ENCODE data around the gene RNF180.

Gene RNF180

DNA sequence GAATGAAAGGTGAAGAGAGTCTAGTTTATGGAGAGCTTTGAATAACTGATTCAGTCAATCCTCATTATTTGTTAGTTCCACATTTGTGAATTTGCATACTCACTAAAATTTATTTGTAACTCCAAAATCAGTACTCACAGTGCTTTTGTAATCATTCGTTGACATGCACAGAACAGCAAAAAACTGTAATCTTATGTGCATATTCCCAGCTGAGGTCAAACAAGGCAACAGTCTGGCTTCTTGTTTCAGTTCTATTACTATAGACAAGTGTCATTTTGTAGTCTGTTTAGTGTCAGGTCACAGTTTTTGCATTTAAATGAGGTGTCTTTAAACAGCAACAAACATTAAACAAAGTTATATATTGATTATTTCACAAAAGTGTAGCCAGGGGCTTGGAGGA is 142.5 kb downstream of the RNF180 start:
- H3K27ac ChIP-seq (ENCODE audit: low read length): no peak overlapping the region
- no peak for DNase-seq (ENCODE audit: low read depth, low spot score)
- no peaks in the 10 kb centered on the region for H3K27me3 ChIP-seq (ENCODE audit: control insufficient read depth, insufficient read depth, low read length)
- no peaks in the 10 kb centered on the region for H3K36me3 ChIP-seq (ENCODE audit: control insufficient read depth, insufficient read depth, low read length)
- H3K9me3 ChIP-seq (ENCODE audit: control insufficient read depth, insufficient read depth, low read length): no peaks in the 10 kb centered on the region
- no peaks in the 10 kb centered on the region for H3K4me1 ChIP-seq (ENCODE audit: control insufficient read depth, insufficient read depth, low read length)
- no CpG with 5 or more reads among the region's 1 CpG for WGBS (ENCODE audit: insufficient coverage, insufficient read length)
- no peak overlapping the region for H3K4me3 ChIP-seq (ENCODE audit: low read length)

- Histone ChIP-seq H3K4me1 (ENCODE audit: control insufficient read depth, insufficient read depth, low read length) (no peaks in the 10 kb centered on the region), H3K4me3 (ENCODE audit: low read length) (no peak overlapping the region), H3K27me3 (ENCODE audit: control insufficient read depth, insufficient read depth, low read length) (no peaks in the 10 kb centered on the region), H3K9me3 (ENCODE audit: control insufficient read depth, insufficient read depth, low read length) (no peaks in the 10 kb centered on the region), H3K27ac (ENCODE audit: low read length) (no peak overlapping the region), H3K36me3 (ENCODE audit: control insufficient read depth, insufficient read depth, low read length) (no peaks in the 10 kb centered on the region)
- no peak for DNase-seq (ENCODE audit: low read depth, low spot score)
- WGBS (ENCODE audit: insufficient coverage, insufficient read length): no CpG with 5 or more reads among the region's 4 CpGs
Observed at GRCh38 chr5:64312491-64312890, 146.8 kb downstream of the RNF180 start.

DNA sequence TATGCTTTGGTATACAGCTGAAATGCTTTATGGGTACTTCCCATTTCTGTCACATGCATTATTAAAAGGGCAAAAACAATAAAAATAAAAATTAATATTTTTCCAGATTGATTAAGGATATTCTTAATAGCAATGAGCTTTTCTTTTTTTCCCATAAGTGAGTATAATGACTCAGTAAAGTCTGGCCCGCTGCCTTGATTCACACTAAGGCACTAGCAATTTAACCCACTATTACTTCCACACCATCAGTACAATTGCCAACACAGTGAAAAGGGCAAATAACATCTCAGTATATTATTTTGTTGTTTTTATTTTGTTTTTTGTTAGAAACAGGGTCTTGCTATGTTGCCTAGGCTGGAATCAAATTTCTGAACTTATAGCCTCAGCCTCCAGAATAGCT is 150.1 kb downstream of the RNF180 start:
- Histone ChIP-seq H3K36me3 (ENCODE audit: control insufficient read depth, insufficient read depth, low read length) (no peaks in the 10 kb centered on the region), H3K27ac (ENCODE audit: low read length) (no peak overlapping the region), H3K4me1 (ENCODE audit: control insufficient read depth, insufficient read depth, low read length) (no peaks in the 10 kb centered on the region), H3K9me3 (ENCODE audit: control insufficient read depth, insufficient read depth, low read length) (no peaks in the 10 kb centered on the region), H3K4me3 (ENCODE audit: low read length) (no peak overlapping the region), H3K27me3 (ENCODE audit: control insufficient read depth, insufficient read depth, low read length) (no peaks in the 10 kb centered on the region)
- no CpG with 5 or more reads among the region's 1 CpG for WGBS (ENCODE audit: insufficient coverage, insufficient read length)
- no peak for DNase-seq (ENCODE audit: low read depth, low spot score)

DNA sequence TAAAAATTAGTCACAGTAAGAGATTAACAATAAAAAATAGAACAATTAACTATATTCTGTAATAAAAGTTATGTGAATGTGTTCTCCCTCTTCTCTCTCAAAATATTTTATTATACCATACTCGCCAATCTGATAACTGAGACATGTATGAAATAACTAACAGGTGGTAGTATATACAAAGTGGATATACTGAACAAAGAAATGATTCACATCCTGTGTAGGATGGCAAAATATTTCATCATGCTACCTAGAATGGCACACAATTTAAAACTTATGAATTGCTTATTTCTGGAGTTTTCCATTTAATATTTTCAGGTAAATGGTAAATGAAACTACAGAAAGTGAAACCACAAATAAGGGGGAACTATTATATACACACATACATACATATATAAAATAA is 152.5 kb downstream of the RNF180 start:
- H3K27ac ChIP-seq (ENCODE audit: low read length): no peak overlapping the region
- no peaks in the 10 kb centered on the region for H3K4me1 ChIP-seq (ENCODE audit: control insufficient read depth, insufficient read depth, low read length)
- no peak for DNase-seq (ENCODE audit: low read depth, low spot score)
- no peaks in the 10 kb centered on the region for H3K9me3 ChIP-seq (ENCODE audit: control insufficient read depth, insufficient read depth, low read length)
- no peaks in the 10 kb centered on the region for H3K36me3 ChIP-seq (ENCODE audit: control insufficient read depth, insufficient read depth, low read length)
- no peak overlapping the region for H3K4me3 ChIP-seq (ENCODE audit: low read length)
- no CpG with 5 or more reads among the region's 1 CpG for WGBS (ENCODE audit: insufficient coverage, insufficient read length)
- no peaks in the 10 kb centered on the region for H3K27me3 ChIP-seq (ENCODE audit: control insufficient read depth, insufficient read depth, low read length)

GRCh38 chr5:64323591-64323990 is 157.9 kb downstream of the RNF180 start:
- Histone ChIP-seq H3K27ac (ENCODE audit: low read length) (no peak overlapping the region), H3K36me3 (ENCODE audit: control insufficient read depth, insufficient read depth, low read length) (no peaks in the 10 kb centered on the region), H3K4me3 (ENCODE audit: low read length) (no peak overlapping the region), H3K9me3 (ENCODE audit: control insufficient read depth, insufficient read depth, low read length) (no peaks in the 10 kb centered on the region), H3K27me3 (ENCODE audit: control insufficient read depth, insufficient read depth, low read length) (no peaks in the 10 kb centered on the region), H3K4me1 (ENCODE audit: control insufficient read depth, insufficient read depth, low read length) (no peaks in the 10 kb centered on the region)
- no peak for DNase-seq (ENCODE audit: low read depth, low spot score)
- WGBS (ENCODE audit: insufficient coverage, insufficient read length): no CpG with 5 or more reads among the region's 1 CpG

- no CpG with 5 or more reads among the region's 6 CpGs for WGBS (ENCODE audit: insufficient coverage, insufficient read length)
- DNase-seq (ENCODE audit: low read depth, low spot score): no peak
Observed at GRCh38 chr5:64330728-64331231, 165.1 kb downstream of the RNF180 start.

GRCh38 chr5:64331597-64332277 is 166.1 kb downstream of the RNF180 start:
- DNase-seq (ENCODE audit: low read depth, low spot score): no peak
- Histone ChIP-seq H3K27me3 (ENCODE audit: control insufficient read depth, insufficient read depth, low read length) (no peaks in the 10 kb centered on the region), H3K36me3 (ENCODE audit: control insufficient read depth, insufficient read depth, low read length) (no peaks in the 10 kb centered on the region), H3K4me3 (ENCODE audit: low read length) (no peak overlapping the region), H3K4me1 (ENCODE audit: control insufficient read depth, insufficient read depth, low read length) (no peaks in the 10 kb centered on the region), H3K27ac (ENCODE audit: low read length) (no peak overlapping the region), H3K9me3 (ENCODE audit: control insufficient read depth, insufficient read depth, low read length) (no peaks in the 10 kb centered on the region)
- no CpG with 5 or more reads among the region's 9 CpGs for WGBS (ENCODE audit: insufficient coverage, insufficient read length)

More at GRCh38 chr5:64330728-64331231, 165.1 kb downstream of the RNF180 start:
- Histone ChIP-seq H3K27me3 (ENCODE audit: control insufficient read depth, insufficient read depth, low read length) (no peaks in the 10 kb centered on the region), H3K9me3 (ENCODE audit: control insufficient read depth, insufficient read depth, low read length) (no peaks in the 10 kb centered on the region), H3K27ac (ENCODE audit: low read length) (no peak overlapping the region), H3K36me3 (ENCODE audit: control insufficient read depth, insufficient read depth, low read length) (no peaks in the 10 kb centered on the region), H3K4me3 (ENCODE audit: low read length) (no peak overlapping the region), H3K4me1 (ENCODE audit: control insufficient read depth, insufficient read depth, low read length) (no peaks in the 10 kb centered on the region)

DNA sequence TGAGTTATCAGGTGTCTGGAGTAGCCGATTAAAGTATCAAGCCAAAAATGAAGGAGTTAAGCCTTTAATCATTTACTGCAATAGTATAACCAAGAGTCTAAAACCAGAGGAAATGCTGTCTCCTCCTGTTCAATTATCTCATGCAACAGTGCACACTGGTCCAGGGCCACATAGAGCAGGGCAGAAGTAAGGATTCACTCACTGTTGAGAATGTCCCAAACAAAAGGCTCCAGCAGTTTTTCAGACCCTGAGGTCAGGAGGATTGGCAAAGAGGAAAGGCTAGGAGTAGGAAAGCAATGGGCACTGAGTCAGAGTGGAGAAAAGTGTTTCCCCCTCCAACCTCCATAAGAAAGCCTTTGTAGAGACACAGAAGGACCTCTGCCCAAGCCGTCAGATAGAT is 168.2 kb downstream of the RNF180 start:
- Histone ChIP-seq H3K9me3 (ENCODE audit: control insufficient read depth, insufficient read depth, low read length) (no peaks in the 10 kb centered on the region), H3K27ac (ENCODE audit: low read length) (no peak overlapping the region), H3K27me3 (ENCODE audit: control insufficient read depth, insufficient read depth, low read length) (no peaks in the 10 kb centered on the region), H3K36me3 (ENCODE audit: control insufficient read depth, insufficient read depth, low read length) (no peaks in the 10 kb centered on the region), H3K4me1 (ENCODE audit: control insufficient read depth, insufficient read depth, low read length) (no peaks in the 10 kb centered on the region), H3K4me3 (ENCODE audit: low read length) (no peak overlapping the region)
- WGBS (ENCODE audit: insufficient coverage, insufficient read length): no CpG with 5 or more reads among the region's 2 CpGs
- no peak for DNase-seq (ENCODE audit: low read depth, low spot score)

GRCh38 chr5:64339769-64340168 is 174.1 kb downstream of the RNF180 start:
- no peak overlapping the region for H3K4me3 ChIP-seq (ENCODE audit: low read length)
- no peak overlapping the region for H3K27ac ChIP-seq (ENCODE audit: low read length)
- no peaks in the 10 kb centered on the region for H3K27me3 ChIP-seq (ENCODE audit: control insufficient read depth, insufficient read depth, low read length)
- no peaks in the 10 kb centered on the region for H3K36me3 ChIP-seq (ENCODE audit: control insufficient read depth, insufficient read depth, low read length)
- no peaks in the 10 kb centered on the region for H3K4me1 ChIP-seq (ENCODE audit: control insufficient read depth, insufficient read depth, low read length)
- WGBS (ENCODE audit: insufficient coverage, insufficient read length): no CpG with 5 or more reads among the region's 1 CpG
- no peaks in the 10 kb centered on the region for H3K9me3 ChIP-seq (ENCODE audit: control insufficient read depth, insufficient read depth, low read length)
- DNase-seq (ENCODE audit: low read depth, low spot score): no peak

GRCh38 chr5:64340293-64340692 is 174.7 kb downstream of the RNF180 start:
- no peak overlapping the region for H3K4me3 ChIP-seq (ENCODE audit: low read length)
- no CpG with 5 or more reads among the region's 1 CpG for WGBS (ENCODE audit: insufficient coverage, insufficient read length)
- H3K9me3 ChIP-seq (ENCODE audit: control insufficient read depth, insufficient read depth, low read length): no peaks in the 10 kb centered on the region
- no peaks in the 10 kb centered on the region for H3K4me1 ChIP-seq (ENCODE audit: control insufficient read depth, insufficient read depth, low read length)
- DNase-seq (ENCODE audit: low read depth, low spot score): no peak
- H3K27me3 ChIP-seq (ENCODE audit: control insufficient read depth, insufficient read depth, low read length): no peaks in the 10 kb centered on the region
- H3K36me3 ChIP-seq (ENCODE audit: control insufficient read depth, insufficient read depth, low read length): no peaks in the 10 kb centered on the region
- no peak overlapping the region for H3K27ac ChIP-seq (ENCODE audit: low read length)

DNA sequence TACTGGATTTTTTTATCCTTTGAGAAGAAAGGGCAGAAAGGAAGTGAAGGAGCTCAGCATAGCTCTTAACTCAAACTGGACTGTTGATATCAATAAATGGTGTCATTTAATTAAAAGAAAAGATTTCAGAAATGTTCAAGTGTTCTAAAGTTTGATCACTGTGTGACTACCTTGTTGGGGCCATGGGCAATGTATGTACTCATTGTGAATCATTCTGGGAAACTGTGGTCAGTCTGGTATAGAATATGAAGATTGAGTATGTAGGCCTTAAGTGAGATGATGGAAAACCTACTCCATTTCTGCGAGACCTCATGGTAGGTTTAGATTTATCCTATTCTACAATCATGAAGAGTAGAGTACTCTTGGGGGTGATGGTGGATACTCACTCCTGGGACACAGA is 175.7 kb downstream of the RNF180 start:
- no CpG with 5 or more reads among the region's 1 CpG for WGBS (ENCODE audit: insufficient coverage, insufficient read length)
- Histone ChIP-seq H3K4me1 (ENCODE audit: control insufficient read depth, insufficient read depth, low read length) (no peaks in the 10 kb centered on the region), H3K27me3 (ENCODE audit: control insufficient read depth, insufficient read depth, low read length) (no peaks in the 10 kb centered on the region), H3K4me3 (ENCODE audit: low read length) (no peak overlapping the region), H3K27ac (ENCODE audit: low read length) (no peak overlapping the region), H3K36me3 (ENCODE audit: control insufficient read depth, insufficient read depth, low read length) (no peaks in the 10 kb centered on the region), H3K9me3 (ENCODE audit: control insufficient read depth, insufficient read depth, low read length) (no peaks in the 10 kb centered on the region)
- DNase-seq (ENCODE audit: low read depth, low spot score): no peak
